Transverse colon (tissue), 4 donors: ENCODE measurements around the gene AHI1.

Experiments
- CTCF ChIP-seq, 5 experiments: fragments of 200-600 bp in 3 of 5; fragments of 450-650 bp in 2 of 5; sonication (generic) in 3 of 5; IDR thresholded peaks; 1 replicate in 2 of 5; 2 replicates in 3 of 5; pipeline ENCODE4 v1.5.1; 2016 to 2017; ENCODE audit warnings: antibody characterized with exemption in 5 of 5, inconsistent platforms in 3 of 5, mild to moderate bottlenecking in 2 of 5, moderate library complexity in 1 of 5
- POLR2A ChIP-seq: fragments of 450-650 bp; IDR thresholded peaks from one replicate; pipeline ENCODE4 v1.6.1; 2016; ENCODE audit warnings: antibody characterized with exemption, mild to moderate bottlenecking, moderate library complexity
- POLR2AphosphoS5 ChIP-seq, 3 donors: sonication (generic); formaldehyde crosslinking; IDR thresholded peaks; one replicate each; pipeline ENCODE4 v1.6.1; 2016; ENCODE audit warnings: antibody characterized with exemption in 3 of 3

GRCh38 chr6:135306166-135306565 is 191.4 kb downstream of the AHI1 start:
- no peak for TF ChIP-seq CTCF (IDR thresholded peaks at IDR 0.05)
- TF ChIP-seq POLR2AphosphoS5 (IDR thresholded peaks at IDR 0.05): no peak
- TF ChIP-seq POLR2A: no peak
